Measurements from ENCODE around the gene SMR3A.

DNA sequence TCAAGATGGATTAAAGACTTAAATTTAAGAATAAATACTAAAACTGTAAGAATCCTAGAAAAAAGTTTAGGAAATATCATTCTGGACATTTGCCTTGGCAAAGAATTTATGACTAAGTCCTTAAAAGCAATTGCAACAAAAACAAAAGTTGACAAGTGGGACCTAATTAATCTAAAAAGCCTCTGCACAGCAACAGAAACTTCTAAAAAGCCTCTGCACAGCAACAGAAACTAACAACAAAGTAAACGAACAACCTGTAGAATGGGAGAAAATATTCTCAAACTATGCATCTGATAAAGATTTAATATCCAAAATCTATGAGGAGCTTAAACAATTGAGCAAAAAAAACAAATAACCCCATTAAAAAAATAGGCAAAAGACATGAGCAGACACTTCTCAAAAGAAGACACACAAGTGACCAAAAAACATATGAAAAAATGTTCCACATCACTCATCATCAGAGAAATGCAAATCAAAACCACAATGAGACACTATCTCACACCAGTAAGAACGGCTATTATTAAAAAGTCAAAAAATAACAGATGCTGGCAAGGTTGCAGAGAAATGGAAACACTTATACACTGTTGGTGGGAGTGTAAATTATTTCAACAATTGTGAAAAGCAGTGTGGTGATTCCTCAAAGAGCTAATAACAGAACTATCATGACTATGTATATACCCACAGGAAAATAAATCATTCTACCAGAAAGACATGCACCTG lies 31.7 kb downstream of the SMR3A start:
- TF ChIP-seq, protein P1, sequence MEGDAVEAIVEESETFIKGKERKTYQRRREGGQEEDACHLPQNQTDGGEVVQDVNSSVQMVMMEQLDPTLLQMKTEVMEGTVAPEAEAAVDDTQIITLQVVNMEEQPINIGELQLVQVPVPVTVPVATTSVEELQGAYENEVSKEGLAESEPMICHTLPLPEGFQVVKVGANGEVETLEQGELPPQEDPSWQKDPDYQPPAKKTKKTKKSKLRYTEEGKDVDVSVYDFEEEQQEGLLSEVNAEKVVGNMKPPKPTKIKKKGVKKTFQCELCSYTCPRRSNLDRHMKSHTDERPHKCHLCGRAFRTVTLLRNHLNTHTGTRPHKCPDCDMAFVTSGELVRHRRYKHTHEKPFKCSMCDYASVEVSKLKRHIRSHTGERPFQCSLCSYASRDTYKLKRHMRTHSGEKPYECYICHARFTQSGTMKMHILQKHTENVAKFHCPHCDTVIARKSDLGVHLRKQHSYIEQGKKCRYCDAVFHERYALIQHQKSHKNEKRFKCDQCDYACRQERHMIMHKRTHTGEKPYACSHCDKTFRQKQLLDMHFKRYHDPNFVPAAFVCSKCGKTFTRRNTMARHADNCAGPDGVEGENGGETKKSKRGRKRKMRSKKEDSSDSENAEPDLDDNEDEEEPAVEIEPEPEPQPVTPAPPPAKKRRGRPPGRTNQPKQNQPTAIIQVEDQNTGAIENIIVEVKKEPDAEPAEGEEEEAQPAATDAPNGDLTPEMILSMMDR (conservative IDR thresholded peaks at IDR 0.05; ENCODE audit: low read length): no peak
- no peak for TF ChIP-seq EZH2phosphoT487 (IDR thresholded peaks at IDR 0.05; ENCODE audit: borderline replicate concordance)
